Hematopoietic multipotent progenitor cell treated with erythropoietin and hydrocortisone succinate and interleukin-3 and kit ligand, for 4 days (in vitro differentiated cells): ENCODE data around the gene AMH.

ENCODE experiments used
- DNase-seq: peaks from one replicate; pipeline ENCODE4 v3.0.0-alpha.2; 2015

Gene AMH

DNA sequence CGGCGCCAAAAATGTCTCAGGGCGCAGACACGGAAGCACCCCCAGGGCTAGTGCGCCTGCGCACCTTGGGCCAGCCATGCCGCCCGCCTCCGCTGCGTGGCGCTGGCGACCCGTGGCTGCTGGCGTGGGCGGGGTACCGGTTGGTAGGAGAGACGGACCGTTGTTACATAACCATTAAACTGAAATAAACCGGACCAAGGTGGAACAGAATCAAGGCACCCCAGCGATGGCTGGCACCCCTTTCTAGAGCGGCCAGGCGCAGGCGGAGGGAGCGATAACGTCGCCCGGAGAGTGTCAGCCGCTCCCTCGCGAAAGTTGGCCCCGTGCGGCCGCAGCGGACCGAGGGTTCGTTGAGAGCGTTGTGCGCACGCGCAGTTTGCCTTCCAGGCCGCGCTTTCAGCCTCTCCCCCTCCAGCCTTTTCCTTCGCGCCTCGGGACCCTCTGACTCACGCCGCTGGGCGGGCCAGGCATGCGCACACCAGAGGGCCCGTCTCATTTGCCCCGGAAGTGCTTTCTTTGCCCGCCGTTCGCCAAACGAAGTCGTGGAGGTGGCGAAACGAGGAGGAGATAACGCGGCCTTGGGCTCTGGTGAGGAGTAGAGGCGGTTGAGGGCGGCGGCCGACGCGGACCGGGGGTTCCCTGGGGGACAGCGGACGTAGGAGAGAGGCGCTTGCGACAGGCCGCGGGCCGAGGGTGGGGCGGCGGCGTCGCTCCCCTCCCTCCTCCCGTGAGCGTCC lies 12.6 kb upstream of the AMH start, which contains the start of the genes PLEKHJ1 and SF3A2:
Gene PLEKHJ1, minus strand, starts transcription at position 16 of the 737 bp plus-strand sequence. CDS start 81 bp downstream, outside the sequence.
Gene SF3A2, plus strand, starts transcription at position 511 of the 737 bp plus-strand sequence. CDS start 6,595 bp downstream, outside the sequence.
- peak; percentile 99 for DNase-seq

DNA sequence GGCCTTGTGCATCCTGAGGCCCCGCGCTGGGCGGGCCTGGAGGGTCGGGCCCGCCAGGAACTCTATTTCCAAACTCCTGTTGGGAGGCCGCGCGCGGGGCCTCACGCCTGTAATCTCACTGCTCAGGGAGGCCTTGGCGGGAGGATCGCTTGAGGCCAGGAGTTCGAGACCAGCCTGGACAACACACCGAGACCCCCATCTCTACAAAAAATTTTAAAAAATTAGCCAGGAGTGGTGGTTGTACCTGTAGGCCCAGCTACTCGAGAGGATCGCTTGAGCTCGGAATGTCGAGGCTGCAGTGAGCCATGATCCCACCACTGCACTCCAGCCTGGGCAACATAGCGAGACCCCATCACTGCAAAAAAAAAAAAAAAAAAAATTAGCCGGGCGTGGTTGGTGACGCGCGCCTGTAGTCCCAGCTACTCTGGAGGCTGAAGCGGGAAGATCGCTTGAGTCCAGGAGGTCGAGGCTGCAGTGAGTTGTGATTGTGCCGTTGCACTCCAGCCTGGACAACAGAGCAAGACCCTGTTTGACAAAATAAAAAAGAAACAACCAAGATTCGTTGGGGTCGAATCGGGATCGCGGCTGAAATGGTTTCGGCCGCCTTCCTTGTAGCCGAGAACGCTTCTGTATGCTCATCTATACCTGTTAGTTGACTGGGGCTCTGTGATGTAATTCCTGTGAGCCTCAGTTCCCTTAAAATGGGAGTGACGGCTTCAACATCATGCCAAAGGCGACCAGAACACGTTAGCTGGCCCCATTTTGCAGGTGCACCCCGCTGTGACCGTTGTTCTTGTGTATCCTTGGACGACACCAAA lies 11.9 kb upstream of the AMH start:
- no peak for DNase-seq

DNA sequence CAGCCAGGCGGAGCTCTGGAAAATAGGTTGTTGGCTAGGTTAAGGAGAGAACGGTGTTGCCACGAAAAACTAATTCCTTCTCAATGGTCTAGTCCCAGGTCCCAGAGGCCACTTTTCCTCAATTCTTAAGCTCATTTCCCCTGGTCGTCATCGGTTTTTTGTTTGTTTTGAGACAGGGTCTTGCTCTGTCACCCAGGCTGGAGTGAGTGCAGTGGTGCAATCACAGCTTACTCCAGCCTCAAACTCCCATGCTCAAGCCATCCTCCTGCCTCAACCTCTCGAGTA lies 11.3 kb upstream of the AMH start:
- no peak for DNase-seq

DNA sequence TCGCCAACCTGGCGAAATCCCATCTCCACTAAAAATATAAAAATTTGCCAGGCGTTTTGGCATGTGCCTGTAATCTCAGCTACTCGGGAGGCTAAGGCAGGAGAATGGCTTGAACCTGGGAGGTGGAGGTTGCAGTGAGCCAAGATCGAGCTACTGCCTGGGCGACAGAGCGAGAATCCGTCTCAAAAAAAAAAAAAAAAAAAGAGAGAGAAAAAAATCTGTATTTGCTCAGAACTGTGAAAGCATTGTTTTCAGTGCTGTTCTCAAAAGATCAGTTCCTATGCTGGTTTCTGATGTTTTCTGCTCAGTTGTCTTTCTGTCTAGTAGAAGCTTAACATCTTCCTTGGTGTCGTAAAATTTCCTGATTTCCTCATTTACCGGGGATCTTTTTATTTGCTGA lies 9.9 kb upstream of the AMH start:
- no peak for DNase-seq

DNA sequence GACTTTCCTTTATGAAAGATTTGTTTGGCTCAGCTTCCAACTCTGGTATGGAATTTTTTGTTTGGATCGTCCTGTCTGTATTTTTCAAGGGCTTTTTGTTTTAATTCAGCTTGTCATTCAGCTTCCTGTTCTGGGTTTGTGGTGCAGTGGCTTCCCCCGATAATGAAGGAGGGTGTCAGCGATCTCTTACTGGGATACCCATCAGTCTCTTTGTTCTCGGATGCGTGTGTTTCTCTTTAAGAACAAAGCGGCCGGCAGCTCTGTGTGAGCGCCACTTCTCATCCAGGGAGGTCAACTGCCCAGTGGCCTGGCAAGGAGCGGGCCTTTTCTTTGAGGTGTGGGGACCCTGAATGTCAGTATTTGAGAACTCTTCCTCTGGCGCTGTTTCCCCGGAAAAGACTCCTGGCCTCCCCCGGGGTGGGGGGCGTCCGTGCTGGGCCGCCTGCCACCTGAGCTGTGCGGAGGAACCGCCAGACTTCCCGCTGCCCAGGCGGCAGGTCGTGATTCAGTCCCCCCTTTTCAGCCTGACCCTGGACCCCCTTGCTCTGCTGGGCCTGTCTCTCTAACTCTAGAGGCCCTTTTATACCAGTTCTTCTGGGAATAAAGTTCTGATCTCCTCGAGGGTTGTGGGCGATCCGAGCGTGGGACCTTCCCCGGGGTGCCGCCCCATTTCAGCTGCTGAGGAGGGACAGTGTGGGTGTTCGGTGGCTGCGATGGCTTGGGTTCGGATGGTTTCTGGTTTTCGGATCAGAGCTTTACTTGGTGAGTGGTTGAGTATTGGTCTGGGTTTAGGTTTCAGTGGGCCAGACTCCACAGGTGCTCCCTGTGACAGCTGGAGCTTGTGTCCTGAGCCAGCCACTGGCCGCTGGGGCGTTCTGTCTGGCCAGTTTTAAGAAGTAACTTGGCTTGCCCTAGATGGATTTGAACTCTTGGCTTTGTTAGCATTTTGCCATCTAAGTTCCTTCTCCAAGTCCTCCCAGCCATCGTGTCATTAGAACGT lies 9.1 kb upstream of the AMH start:
- DNase-seq: peak; percentile 93

DNA sequence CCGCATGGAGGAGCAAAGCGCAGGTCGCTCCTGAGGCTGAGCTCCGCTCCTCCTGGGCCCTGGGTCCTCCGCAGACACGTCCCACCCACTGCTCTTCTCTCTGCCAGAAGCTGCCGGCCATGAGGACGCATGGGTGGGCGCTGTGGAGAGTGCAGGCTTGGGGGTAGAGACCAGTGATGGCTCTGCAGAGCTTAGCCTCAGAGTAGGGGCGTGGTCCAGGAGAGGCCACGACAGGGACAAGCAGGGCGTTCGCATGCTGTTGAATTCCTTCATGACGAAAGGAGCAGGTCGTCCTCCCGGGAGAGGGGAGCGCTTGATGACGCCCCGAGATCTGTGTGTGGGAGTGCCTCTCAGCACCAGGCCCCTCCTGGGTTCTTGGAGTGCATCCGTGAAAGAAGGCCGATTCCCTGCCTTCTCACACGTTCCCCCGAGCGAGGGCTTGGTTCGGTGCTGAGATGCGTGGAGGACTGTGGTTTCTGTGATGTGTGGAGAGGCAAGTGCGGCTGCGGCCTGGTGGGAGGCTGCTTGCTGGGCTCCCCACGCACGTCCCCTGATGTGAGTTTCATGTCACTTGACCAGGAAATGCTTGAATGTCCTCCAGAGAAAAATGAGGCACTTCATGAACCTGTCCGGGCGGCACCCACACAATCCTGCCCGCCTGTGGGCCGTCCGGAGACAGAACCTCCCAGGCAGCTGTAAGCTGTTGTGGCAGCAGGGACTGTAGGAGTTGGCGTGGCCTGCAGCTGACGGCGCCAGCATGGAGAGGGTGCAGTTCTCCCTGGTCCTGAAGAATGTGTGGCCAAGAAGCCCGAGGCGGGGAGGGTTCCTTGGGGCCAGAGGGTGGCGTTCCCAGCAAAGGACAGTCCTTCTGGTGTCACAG lies 8.0 kb upstream of the AMH start:
- no peak for DNase-seq

DNA sequence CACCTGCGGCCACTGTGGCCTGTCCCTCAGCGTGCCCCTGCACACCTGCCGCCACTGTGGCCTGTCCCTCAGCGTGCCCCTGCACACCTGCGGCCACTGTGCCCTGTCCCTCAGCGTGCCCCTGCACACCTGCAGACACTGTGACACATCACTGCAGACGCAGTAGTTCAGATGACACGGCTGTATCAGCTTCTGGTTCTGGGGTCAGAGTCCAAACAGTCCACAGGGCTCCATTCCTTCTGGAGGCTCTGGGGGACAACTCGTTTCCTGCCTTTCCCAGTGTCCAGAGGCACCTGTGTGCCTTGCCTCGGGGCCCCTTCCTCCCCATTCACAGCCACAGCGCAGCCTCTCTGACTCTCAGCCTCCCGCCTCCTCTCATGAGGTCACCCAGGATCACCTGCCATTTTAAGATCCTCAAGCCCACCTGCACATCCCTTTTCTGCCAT lies 7.0 kb upstream of the AMH start:
- no peak for DNase-seq

DNA sequence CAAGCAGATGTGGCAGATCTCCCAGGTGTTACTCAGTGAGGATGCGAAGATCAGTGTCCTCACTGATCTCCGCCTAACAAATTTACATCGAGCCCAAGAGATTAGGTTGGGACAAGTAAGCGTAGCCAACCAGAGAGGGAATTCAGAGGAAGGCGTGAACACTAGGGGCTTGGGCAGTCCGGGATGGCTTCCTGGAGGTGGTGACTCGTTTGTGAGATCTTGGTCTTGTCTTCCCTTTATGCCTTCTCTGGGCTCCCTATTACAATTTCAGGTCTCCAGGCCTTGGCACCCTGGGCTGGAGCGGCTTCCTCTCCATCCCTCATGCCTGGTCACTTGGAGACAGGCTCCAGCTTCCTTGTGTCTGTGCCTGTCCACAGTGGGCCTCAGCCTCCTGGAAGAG lies 6.3 kb upstream of the AMH start:
- DNase-seq: no peak

DNA sequence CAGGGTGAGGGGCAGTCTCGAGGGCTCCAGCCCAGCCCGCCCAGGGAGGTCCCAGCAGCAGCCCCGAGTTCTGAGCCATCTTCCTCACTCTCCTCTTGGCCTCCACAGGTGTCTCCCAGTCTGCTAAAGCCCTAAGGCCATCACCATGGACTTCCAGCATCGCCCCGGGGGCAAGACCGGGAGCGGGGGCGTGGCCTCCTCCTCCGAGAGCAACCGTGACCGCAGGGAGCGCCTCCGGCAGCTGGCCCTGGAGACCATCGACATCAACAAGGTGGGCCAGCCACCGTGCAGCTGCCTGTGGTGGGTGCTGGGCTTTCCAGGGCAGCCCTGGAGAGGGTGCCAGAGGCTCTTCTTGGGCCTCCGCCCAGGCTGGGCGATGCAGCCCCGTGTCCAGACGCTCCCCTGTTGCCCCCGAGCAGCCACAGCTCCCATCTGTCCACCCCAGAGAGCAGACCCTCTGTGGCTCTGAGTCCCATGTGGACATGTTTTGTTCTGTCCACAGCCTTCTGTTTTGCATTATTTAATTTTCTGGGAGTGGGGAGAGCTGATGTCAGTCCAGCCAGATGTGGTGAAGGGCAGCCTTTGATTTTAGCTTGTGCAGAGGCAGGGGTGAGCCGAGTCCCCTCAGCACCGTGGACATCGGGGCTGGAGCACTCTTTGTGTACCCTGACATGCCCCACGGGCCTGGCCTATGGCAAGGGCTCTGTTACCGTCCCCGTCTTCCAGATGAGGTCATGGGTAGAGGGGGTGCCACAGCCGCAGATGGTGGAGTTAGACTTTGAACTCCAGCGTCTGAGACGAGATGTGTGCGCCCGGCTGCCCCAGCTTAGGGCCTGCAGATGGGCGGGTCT lies 5.6 kb upstream of the AMH start:
- DNase-seq: no peak

DNA sequence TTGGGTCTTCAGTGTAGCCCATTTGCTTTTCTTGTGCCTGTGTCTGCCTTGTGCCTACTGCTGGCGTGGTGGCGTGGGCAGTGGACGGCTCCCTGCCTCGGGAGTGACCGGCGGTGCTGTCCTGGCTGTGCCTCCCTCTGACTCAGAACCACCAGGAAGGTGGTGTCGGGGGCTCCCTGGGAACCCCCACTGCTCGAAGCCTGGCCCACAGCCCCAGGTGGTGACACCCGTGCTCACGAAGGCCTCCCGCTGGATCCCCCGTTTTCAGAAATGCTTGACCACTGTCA lies 5.1 kb upstream of the AMH start:
- DNase-seq: no peak

DNA sequence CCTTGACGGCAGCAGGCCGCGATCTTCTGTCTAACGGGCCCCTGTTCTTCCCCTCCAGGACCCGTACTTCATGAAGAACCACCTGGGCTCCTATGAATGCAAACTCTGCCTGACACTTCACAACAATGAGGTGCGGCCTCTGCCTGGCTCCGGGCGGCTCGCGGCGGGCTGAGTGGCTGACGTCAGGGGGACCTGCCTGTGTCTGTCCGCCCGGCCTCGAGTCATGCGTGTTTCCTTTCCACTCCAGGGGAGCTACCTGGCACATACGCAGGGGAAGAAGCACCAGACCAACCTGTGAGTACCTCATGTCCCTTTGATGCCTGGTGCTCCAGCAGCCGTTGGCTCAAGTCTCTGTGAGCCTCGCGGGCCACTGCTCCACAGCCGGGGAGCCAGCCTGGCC lies 4.6 kb upstream of the AMH start:
- DNase-seq: no peak

DNA sequence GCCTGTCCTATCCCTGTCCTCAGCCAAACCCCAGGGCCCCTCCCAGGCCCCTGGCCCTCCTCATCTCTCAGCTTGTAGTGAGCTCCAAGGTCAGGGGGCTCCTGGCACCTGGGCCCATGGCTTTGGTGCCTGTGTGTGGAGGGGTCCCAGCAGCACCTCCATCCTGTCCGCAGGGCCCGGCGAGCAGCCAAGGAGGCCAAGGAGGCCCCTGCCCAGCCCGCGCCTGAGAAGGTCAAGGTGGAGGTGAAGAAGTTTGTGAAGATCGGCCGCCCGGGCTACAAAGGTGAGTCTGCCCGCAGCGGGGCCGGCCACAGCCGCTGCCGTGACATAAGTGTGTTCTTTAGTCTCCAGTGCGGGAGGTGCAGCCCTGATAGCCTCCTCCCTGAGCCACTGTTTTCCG lies 3.9 kb upstream of the AMH start:
- no peak for DNase-seq

DNA sequence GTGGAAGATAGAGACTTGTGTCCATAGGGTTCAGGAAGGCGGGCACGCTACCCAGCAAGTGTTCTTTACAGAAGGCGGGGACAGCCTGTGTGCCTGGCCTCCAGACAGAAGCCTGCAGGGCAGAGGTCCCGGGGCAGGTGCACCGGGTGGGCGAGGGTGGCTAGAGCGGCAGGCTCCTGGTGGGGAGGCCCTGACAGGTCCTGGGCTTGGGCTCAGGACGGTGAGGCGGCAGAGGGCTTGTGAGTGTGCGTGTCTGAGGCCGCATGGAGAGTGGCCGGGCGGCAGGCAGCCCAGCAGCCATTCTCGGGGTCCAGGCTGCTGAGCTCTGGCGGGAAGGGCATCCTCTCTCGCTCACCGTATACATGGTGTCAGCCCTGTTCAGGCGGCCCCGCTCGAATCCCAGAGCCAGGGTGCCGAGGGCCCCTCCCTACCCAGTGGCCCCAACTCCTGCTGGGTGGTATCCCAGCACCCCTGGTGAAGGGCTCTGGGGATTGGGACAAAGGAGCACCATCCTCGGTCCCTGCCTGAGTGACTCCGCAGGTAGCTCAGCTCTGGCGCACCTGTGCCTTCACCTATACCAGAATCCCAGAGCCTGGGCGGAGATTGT lies 3.0 kb upstream of the AMH start:
- DNase-seq: no peak

DNA sequence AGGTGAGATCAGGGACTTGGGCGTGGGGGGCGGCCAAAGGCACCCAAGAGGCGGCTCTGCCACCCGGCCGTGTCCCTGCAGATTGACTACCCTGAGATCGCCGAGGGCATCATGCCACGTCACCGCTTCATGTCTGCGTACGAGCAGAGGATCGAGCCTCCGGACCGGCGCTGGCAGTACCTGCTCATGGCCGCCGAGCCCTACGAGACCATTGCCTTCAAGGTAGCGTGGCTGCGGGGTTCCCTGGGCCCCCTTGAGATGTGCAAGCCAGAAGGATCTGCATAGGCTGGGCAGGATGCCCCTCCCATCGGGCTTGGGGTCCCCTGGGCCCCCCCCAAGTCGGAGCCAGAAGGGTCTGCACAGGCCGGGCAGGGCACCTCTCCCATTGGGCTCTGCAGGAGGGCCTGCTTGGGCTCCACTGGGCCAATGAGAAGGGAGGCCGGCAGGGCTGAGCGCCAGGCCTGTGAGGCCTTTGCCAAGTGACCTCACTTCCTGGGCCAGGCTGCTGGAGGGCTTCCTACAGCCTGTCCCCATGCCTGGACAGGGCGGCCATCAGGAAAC lies 2.2 kb upstream of the AMH start:
- DNase-seq: no peak

DNA sequence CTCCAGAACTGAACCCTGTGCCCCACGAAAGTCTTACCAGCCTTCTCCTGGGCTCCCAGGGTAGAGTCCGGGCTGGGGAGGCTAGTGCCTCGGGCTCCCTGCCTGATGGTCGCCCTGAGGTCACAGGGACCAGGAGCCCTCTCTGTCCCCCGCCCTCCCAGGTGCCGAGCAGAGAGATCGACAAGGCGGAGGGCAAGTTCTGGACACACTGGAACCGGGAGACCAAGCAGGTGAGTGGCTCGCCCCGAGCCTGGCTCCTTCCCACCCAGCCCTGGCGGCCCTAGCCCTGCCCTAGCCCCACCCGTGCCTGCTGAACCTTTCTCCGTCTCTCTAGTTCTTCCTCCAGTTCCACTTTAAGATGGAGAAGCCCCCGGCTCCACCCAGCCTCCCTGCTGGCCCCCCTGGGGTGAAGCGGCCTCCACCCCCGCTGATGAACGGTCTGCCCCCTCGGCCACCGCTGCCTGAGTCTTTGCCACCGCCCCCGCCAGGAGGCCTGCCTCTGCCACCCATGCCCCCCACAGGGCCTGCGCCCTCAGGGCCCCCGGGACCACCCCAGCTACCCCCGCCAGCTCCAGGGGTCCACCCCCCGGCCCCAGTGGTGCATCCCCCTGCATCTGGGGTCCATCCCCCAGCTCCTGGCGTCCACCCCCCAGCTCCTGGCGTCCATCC lies 1.6 kb upstream of the AMH start:
- no peak for DNase-seq

DNA sequence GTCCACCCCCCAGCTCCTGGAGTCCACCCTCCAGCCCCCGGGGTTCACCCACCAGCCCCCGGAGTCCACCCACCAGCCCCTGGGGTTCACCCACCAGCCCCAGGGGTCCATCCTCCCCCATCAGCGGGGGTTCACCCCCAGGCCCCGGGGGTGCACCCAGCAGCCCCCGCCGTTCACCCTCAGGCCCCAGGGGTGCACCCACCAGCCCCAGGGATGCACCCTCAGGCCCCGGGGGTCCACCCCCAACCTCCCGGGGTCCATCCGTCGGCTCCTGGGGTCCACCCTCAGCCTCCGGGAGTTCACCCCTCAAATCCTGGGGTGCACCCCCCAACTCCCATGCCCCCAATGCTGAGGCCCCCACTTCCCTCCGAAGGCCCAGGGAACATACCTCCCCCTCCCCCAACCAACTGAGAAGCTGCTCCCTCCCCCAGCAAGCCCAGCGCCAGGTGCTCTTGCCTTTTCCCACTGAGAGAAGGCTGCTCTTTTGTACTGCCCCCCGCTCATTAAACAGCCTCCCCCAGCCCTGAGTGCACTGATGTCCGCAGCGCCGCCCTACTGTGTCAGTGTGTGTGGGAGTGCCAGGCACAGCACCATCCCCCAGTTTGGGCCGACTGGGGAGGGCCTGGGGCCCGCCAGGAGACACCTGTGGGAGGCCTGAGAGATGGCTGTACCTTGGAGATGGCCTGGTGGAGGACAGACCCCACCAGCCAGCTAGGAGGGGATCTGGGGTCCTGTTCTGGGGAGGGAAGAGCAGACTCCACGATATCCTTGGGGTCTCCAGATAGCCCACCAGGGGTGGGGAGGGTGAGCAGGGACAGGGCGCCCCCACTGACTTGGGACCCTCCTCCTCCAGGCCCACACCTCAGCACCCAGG lies 750 bp upstream of the AMH start:
- no peak for DNase-seq

DNA sequence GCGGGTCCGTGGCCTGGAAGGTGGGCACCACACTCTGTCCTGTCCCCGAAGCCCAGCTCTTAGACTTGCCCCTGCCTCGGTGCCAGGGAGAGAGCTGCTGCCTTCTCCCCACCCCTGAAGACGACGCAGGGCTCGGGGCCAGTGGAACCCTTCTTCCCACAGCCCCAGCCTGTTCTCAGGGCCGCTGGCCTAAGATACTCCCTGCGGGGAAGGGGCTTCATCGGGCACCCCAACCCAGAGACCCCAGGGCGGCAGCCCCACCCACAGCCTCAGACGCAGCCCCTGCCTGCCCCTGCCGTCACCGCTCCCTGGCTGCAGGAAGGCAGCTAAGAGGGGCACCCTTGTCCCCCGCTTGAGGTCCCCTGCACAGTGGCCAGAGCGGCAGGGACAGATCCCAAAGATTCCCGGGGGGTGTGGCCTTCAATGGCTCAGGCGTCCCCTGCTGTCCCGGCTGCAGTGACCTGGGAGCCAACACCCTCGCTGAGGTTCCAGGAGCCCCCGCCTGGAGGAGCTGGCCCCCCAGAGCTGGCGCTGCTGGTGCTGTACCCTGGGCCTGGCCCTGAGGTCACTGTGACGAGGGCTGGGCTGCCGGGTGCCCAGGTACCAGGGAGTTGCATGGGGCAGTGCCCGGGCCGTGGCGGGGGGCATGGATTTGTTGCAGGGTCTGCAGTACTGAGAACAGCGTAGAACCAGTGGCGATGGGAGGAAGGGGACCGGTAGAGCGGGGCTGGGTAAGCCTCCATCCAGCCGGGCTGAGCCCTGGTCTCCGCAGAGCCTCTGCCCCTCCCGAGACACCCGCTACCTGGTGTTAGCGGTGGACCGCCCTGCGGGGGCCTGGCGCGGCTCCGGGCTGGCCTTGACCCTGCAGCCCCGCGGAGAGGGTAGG lies 1.0 kb downstream of the AMH start:
- DNase-seq: peak; percentile 55

DNA sequence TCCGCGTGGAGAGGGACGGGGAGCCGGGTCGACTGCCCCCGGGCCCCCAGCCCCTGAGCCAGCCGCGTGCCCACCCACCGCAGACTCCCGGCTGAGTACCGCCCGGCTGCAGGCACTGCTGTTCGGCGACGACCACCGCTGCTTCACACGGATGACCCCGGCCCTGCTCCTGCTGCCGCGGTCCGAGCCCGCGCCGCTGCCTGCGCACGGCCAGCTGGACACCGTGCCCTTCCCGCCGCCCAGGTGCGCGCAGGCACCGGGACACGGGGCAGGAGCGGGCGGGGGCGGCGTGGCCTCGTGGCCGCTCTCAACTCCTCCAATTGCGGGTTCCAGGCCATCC lies 1.6 kb downstream of the AMH start:
- no peak for DNase-seq
